T-helper 1 cell treated with Interleukin-12 subunit alpha and Interleukin-12 subunit beta and Interleukin-4 antibody, amounts not matched to agents 30 μg/mL and 1 μg/mL, for 36 hours (primary cell): ENCODE measurements around the gene MYCBP2.
"Not testable (repeated sequence)": the region's sequence is repeated elsewhere in the genome, so short reads cannot be mapped to it uniquely, and the experiment has no call there.

Experiments used
- H3K27ac Mint-ChIP-seq: one replicate; pipeline ENCODE4 v1.8.0; 2021; ENCODE audit warnings: mild to moderate bottlenecking, mixed read lengths
- H3K27me3 Mint-ChIP-seq: one replicate; pipeline ENCODE4 v1.8.0; 2021; ENCODE audit warnings: low read depth, mixed read lengths
- H3K36me3 Mint-ChIP-seq: one replicate; pipeline ENCODE4 v1.8.0; 2021; ENCODE audit warnings: low read depth, mixed read lengths
- H3K4me1 Mint-ChIP-seq: one replicate; pipeline ENCODE4 v1.8.0; 2021; ENCODE audit warnings: low read depth, mixed read lengths
- H3K4me3 Mint-ChIP-seq: one replicate; pipeline ENCODE4 v1.8.0; 2021; ENCODE audit warnings: mild to moderate bottlenecking, moderate library complexity, mixed read lengths
- H3K9me3 Mint-ChIP-seq: one replicate; pipeline ENCODE4 v1.8.0; 2021; ENCODE audit warnings: mixed read lengths

Gene MYCBP2

DNA sequence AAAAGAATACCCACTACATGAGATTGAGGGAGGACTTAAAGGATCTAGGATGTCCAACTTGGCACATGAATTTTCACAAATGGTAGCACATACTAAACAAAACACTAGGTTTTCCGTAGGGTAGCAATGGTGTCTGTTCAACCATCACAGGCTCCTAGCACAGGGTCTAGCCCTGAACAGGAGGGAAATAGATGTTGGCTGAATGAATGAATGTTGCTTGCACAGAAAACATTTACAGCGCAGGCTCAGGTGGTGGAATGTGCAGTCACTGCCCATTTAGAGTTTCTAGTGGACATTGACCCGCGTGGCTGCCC, 1.9 kb upstream of the MYCBP2 start:
- H3K9me3 Mint-ChIP-seq: no peaks in the 10 kb centered on the region
- H3K27ac Mint-ChIP-seq: peak overlapping the region; percentile 92
- peaks cover 30% of the 10 kb centered on the region for H3K4me1 Mint-ChIP-seq
- H3K36me3 Mint-ChIP-seq: peaks cover 7% of the 10 kb centered on the region
- peak overlapping the region; percentile 86 for H3K4me3 Mint-ChIP-seq
- peaks cover under 1% of the 10 kb centered on the region for H3K27me3 Mint-ChIP-seq

DNA sequence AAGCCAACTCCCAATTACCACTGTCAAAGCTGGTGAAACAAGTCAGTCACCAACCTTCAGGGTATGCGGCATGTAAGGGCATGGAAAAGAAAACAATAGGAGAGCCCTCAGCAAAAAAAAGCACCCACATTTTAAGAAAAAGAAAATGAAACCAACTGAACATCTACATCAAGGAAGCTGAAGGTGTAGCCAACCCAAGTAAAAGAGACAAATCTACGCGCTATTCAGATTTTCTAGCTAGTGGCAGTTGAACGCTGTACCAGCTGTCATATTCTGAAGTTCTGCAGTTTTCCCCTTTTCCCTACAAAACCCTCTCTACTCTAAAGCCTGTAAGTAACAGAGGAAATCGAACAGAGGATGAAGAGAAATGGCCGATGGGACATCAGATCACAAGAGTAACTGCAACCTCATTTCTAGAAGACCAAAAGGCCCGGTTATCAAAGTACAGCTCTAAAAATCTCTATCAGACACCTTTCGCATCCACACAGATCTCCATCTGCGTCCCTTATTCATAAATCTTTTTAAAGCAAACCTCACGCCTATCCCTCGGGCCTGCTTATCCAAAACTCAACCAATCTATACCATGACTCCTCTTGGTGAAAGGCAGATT, 1.4 kb downstream of the MYCBP2 start:
- Mint-ChIP-seq H3K27me3 (no peaks in the 10 kb centered on the region), H3K36me3 (peaks cover 10% of the 10 kb centered on the region), H3K27ac (peak overlapping the region; percentile 98), H3K4me1 (peaks cover 52% of the 10 kb centered on the region), H3K9me3 (no peaks in the 10 kb centered on the region), H3K4me3 (peak overlapping the region; percentile 99)

GRCh38 chr13:77323858-77324257, 3.0 kb downstream of the MYCBP2 start:
- peak overlapping the region; percentile 99 for H3K4me3 Mint-ChIP-seq
- peaks cover 10% of the 10 kb centered on the region for H3K36me3 Mint-ChIP-seq
- peaks cover 53% of the 10 kb centered on the region for H3K4me1 Mint-ChIP-seq
- no peaks in the 10 kb centered on the region for H3K9me3 Mint-ChIP-seq
- no peaks in the 10 kb centered on the region for H3K27me3 Mint-ChIP-seq
- no peak overlapping the region for H3K27ac Mint-ChIP-seq

- Mint-ChIP-seq H3K27ac (no peak overlapping the region), H3K9me3 (no peaks in the 10 kb centered on the region), H3K4me3 (no peak overlapping the region), H3K36me3 (peaks cover 9% of the 10 kb centered on the region), H3K27me3 (no peaks in the 10 kb centered on the region), H3K4me1 (peaks cover 60% of the 10 kb centered on the region)
Measured at GRCh38 chr13:77319536-77319935, 7.4 kb downstream of the MYCBP2 start.

- no peak overlapping the region for H3K4me3 Mint-ChIP-seq
- no peaks in the 10 kb centered on the region for H3K27me3 Mint-ChIP-seq
- no peaks in the 10 kb centered on the region for H3K9me3 Mint-ChIP-seq
- H3K27ac Mint-ChIP-seq: no peak overlapping the region
- peaks cover 5% of the 10 kb centered on the region for H3K36me3 Mint-ChIP-seq
- peaks cover 62% of the 10 kb centered on the region for H3K4me1 Mint-ChIP-seq
Measured at GRCh38 chr13:77318741-77319140, 8.2 kb downstream of the MYCBP2 start.

GRCh38 chr13:77316430-77316829, 10.5 kb downstream of the MYCBP2 start:
- H3K27ac Mint-ChIP-seq: no peak overlapping the region
- no peak overlapping the region for H3K4me3 Mint-ChIP-seq

GRCh38 chr13:77315509-77315908, 11.4 kb downstream of the MYCBP2 start:
- not testable (repeated sequence) for H3K4me3 Mint-ChIP-seq, H3K27me3 Mint-ChIP-seq, H3K9me3 Mint-ChIP-seq, H3K36me3 Mint-ChIP-seq, H3K27ac Mint-ChIP-seq
- H3K4me1 Mint-ChIP-seq: peaks cover 54% of the 10 kb centered on the region

More at GRCh38 chr13:77316430-77316829, 10.5 kb downstream of the MYCBP2 start:
- Mint-ChIP-seq H3K36me3 (peaks cover 2% of the 10 kb centered on the region), H3K4me1 (peaks cover 52% of the 10 kb centered on the region), H3K27me3 (no peaks in the 10 kb centered on the region), H3K9me3 (no peaks in the 10 kb centered on the region)

DNA sequence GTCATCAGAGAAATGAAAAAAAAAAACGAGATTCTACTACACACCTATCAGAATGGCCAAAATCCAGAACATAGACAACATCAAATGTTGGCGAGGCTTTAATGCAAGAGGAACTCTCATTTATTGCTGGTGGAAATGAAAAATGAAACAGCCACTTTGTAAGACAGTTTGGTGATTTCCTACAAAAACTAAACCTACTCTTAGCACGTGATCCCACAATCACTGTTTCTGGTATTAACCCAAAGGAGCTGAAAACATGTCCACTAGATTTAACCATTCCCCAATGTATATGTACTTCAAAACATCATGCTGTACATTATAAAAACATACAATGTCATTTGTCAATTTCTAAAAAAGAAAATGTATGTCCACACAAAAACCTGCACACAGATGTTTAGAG, 13.0 kb downstream of the MYCBP2 start:
- no peak overlapping the region for H3K4me3 Mint-ChIP-seq
- no peaks in the 10 kb centered on the region for H3K27me3 Mint-ChIP-seq
- no peak overlapping the region for H3K27ac Mint-ChIP-seq
- peaks cover 60% of the 10 kb centered on the region for H3K4me1 Mint-ChIP-seq
- H3K36me3 Mint-ChIP-seq: peaks cover 2% of the 10 kb centered on the region
- H3K9me3 Mint-ChIP-seq: no peaks in the 10 kb centered on the region

GRCh38 chr13:77312311-77312710, 14.6 kb downstream of the MYCBP2 start:
- Mint-ChIP-seq H3K36me3 (peaks cover 2% of the 10 kb centered on the region), H3K9me3 (no peaks in the 10 kb centered on the region), H3K4me3 (no peak overlapping the region), H3K4me1 (peaks cover 66% of the 10 kb centered on the region), H3K27ac (no peak overlapping the region), H3K27me3 (no peaks in the 10 kb centered on the region)

- Mint-ChIP-seq H3K36me3 (peaks cover 2% of the 10 kb centered on the region), H3K4me3 (no peak overlapping the region), H3K27me3 (no peaks in the 10 kb centered on the region), H3K4me1 (peaks cover 64% of the 10 kb centered on the region), H3K9me3 (no peaks in the 10 kb centered on the region), H3K27ac (no peak overlapping the region)
Measured at GRCh38 chr13:77310579-77311279, 16.2 kb downstream of the MYCBP2 start.

- peaks cover 66% of the 10 kb centered on the region for H3K4me1 Mint-ChIP-seq
- H3K9me3 Mint-ChIP-seq: no peaks in the 10 kb centered on the region
- no peak overlapping the region for H3K27ac Mint-ChIP-seq
- peaks cover 2% of the 10 kb centered on the region for H3K36me3 Mint-ChIP-seq
- no peak overlapping the region for H3K4me3 Mint-ChIP-seq
- H3K27me3 Mint-ChIP-seq: no peaks in the 10 kb centered on the region
Measured at GRCh38 chr13:77310161-77310560, 16.7 kb downstream of the MYCBP2 start.

DNA sequence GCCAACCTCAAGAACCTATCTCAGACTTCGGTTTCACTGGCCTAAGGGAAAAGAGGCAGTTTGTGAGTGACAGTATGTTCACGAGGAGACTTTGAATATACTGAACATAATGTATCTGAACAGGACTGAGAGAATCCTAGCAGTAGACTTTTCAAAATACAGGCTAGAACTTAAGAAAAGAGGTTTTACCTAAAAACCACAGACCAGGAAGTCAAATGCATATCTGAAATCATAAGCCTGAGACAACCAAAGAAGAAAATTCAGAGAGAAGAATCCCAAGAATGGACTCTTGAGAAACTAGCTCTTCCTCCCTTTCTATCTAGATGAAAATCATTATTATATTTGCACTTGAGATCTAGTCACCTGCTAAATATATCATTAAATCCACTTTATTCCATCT, 17.6 kb downstream of the MYCBP2 start:
- peaks cover 64% of the 10 kb centered on the region for H3K4me1 Mint-ChIP-seq
- H3K4me3 Mint-ChIP-seq: no peak overlapping the region
- no peaks in the 10 kb centered on the region for H3K9me3 Mint-ChIP-seq
- no peak overlapping the region for H3K27ac Mint-ChIP-seq
- H3K36me3 Mint-ChIP-seq: peaks cover 3% of the 10 kb centered on the region
- H3K27me3 Mint-ChIP-seq: no peaks in the 10 kb centered on the region

GRCh38 chr13:77306458-77306857, 20.4 kb downstream of the MYCBP2 start:
- H3K9me3 Mint-ChIP-seq: no peaks in the 10 kb centered on the region
- H3K27me3 Mint-ChIP-seq: no peaks in the 10 kb centered on the region
- H3K4me3 Mint-ChIP-seq: no peak overlapping the region
- H3K4me1 Mint-ChIP-seq: peaks cover 51% of the 10 kb centered on the region
- no peak overlapping the region for H3K27ac Mint-ChIP-seq
- H3K36me3 Mint-ChIP-seq: peaks cover 2% of the 10 kb centered on the region

GRCh38 chr13:77305266-77305665, 21.6 kb downstream of the MYCBP2 start:
- no peak overlapping the region for H3K27ac Mint-ChIP-seq
- H3K4me1 Mint-ChIP-seq: peaks cover 46% of the 10 kb centered on the region
- no peak overlapping the region for H3K4me3 Mint-ChIP-seq
- peaks cover 2% of the 10 kb centered on the region for H3K36me3 Mint-ChIP-seq
- no peaks in the 10 kb centered on the region for H3K9me3 Mint-ChIP-seq
- no peaks in the 10 kb centered on the region for H3K27me3 Mint-ChIP-seq

GRCh38 chr13:77300176-77301037, 26.5 kb downstream of the MYCBP2 start:
- peaks cover 29% of the 10 kb centered on the region for H3K4me1 Mint-ChIP-seq

More at GRCh38 chr13:77300176-77301037, 26.5 kb downstream of the MYCBP2 start:
- no peaks in the 10 kb centered on the region for H3K9me3 Mint-ChIP-seq
- H3K36me3 Mint-ChIP-seq: peaks cover 8% of the 10 kb centered on the region
- no peaks in the 10 kb centered on the region for H3K27me3 Mint-ChIP-seq
- no peak overlapping the region for H3K27ac Mint-ChIP-seq
- H3K4me3 Mint-ChIP-seq: no peak overlapping the region
